Astrocyte (in vitro differentiated cells and primary cell): Measurements from ENCODE around the gene IRF2BPL. TPM values are rescaled to one million over a fixed set of nuclear protein-coding genes. Genes with fewer than 3 reads are reported as not detected.

ENCODE experiments used
- DNase-seq: peaks from one replicate; pipeline ENCODE4 v3.0.0-alpha.2; 2010; ENCODE audit warnings: low read depth
- FAIRE-seq: peaks from 2 replicates; lab custom pipeline; 2011; peaks lifted over from hg19 to GRCh38; lab: Jason Lieb, UNC
- H2AFZ ChIP-seq: 2 replicates; pipeline ENCODE4 v1.6.0; 2012; ENCODE audit warnings: low read depth, low read length, inconsistent platforms
- H3K27ac ChIP-seq: 2 replicates; pipeline ENCODE4 v1.5.1; 2011; ENCODE audit warnings: low read depth, low read length, inconsistent platforms
- H3K27me3 ChIP-seq: 2 replicates; pipeline ENCODE4 v1.6.0; 2011; ENCODE audit warnings: low read length, inconsistent platforms; ENCODE audit not compliant: insufficient read depth
- H3K36me3 ChIP-seq: 2 replicates; pipeline ENCODE4 v1.5.1; 2011; ENCODE audit warnings: low read length, inconsistent platforms; ENCODE audit not compliant: insufficient read depth
- H3K4me1 ChIP-seq: 2 replicates; pipeline ENCODE4 v1.5.1; 2011; ENCODE audit warnings: low read length, inconsistent platforms; ENCODE audit not compliant: insufficient read depth
- H3K4me2 ChIP-seq: 2 replicates; pipeline ENCODE4 v1.6.0; 2012; ENCODE audit warnings: low read length, inconsistent platforms
- H3K4me3 ChIP-seq: 2 replicates; pipeline ENCODE4 v1.5.1; 2011; ENCODE audit warnings: low read depth, mild to moderate bottlenecking, low read length, inconsistent platforms; ENCODE audit not compliant: insufficient read depth
- H3K79me2 ChIP-seq: 2 replicates; pipeline ENCODE4 v1.6.0; 2012; ENCODE audit warnings: mild to moderate bottlenecking, low read length, inconsistent platforms; ENCODE audit not compliant: insufficient read depth
- H3K9ac ChIP-seq: 2 replicates; pipeline ENCODE4 v1.6.0; 2012; ENCODE audit warnings: mild to moderate bottlenecking, low read length, inconsistent platforms
- H3K9me3 ChIP-seq: 2 replicates; pipeline ENCODE4 v1.5.1; 2012; ENCODE audit warnings: low read depth, mild to moderate bottlenecking, low read length, inconsistent platforms; ENCODE audit not compliant: insufficient read depth
- H4K20me1 ChIP-seq: 2 replicates; pipeline ENCODE4 v1.6.0; 2012; ENCODE audit warnings: low read length, inconsistent platforms; ENCODE audit not compliant: insufficient read depth
- H3K27ac Mint-ChIP-seq: one replicate; pipeline ENCODE4 v1.8.0; 2021; ENCODE audit warnings: mild to moderate bottlenecking, mixed read lengths; ENCODE audit not compliant: unreplicated experiment
- H3K27me3 Mint-ChIP-seq: one replicate; pipeline ENCODE4 v1.8.0; 2021; ENCODE audit warnings: low read depth, mixed read lengths; ENCODE audit not compliant: unreplicated experiment
- H3K36me3 Mint-ChIP-seq: one replicate; pipeline ENCODE4 v1.8.0; 2021; ENCODE audit warnings: low read depth, mixed read lengths; ENCODE audit not compliant: unreplicated experiment
- H3K4me1 Mint-ChIP-seq: one replicate; pipeline ENCODE4 v1.8.0; 2021; ENCODE audit warnings: low read depth, mixed read lengths; ENCODE audit not compliant: unreplicated experiment
- H3K4me3 Mint-ChIP-seq: one replicate; pipeline ENCODE4 v1.8.0; 2021; ENCODE audit warnings: mild to moderate bottlenecking, moderate library complexity, mixed read lengths; ENCODE audit not compliant: unreplicated experiment
- H3K9me3 Mint-ChIP-seq: one replicate; pipeline ENCODE4 v1.8.0; 2021; ENCODE audit warnings: mild to moderate bottlenecking, mixed read lengths; ENCODE audit not compliant: unreplicated experiment
- CTCF ChIP-seq: IDR thresholded peaks from 2 replicates; pipeline ENCODE4 v1.5.1; 2011; ENCODE audit warnings: low read depth, mild to moderate bottlenecking, inconsistent platforms, low read length, moderate library complexity; ENCODE audit not compliant: insufficient read depth
- EZH2 ChIP-seq: IDR thresholded peaks from 2 replicates; pipeline ENCODE4 v1.6.1; 2012; ENCODE audit warnings: mild to moderate bottlenecking, low read length, inconsistent platforms; ENCODE audit not compliant: insufficient read depth
- total RNA-seq: library from RNA; stranded (reverse); gene quantifications from 2 replicates; pipeline ENCODE4 v1.2.1, GENCODE V29; 2021

IRF2BPL gene
- total RNA-seq, 1 donor from 2014 or later = 42.7 TPM

DNA sequence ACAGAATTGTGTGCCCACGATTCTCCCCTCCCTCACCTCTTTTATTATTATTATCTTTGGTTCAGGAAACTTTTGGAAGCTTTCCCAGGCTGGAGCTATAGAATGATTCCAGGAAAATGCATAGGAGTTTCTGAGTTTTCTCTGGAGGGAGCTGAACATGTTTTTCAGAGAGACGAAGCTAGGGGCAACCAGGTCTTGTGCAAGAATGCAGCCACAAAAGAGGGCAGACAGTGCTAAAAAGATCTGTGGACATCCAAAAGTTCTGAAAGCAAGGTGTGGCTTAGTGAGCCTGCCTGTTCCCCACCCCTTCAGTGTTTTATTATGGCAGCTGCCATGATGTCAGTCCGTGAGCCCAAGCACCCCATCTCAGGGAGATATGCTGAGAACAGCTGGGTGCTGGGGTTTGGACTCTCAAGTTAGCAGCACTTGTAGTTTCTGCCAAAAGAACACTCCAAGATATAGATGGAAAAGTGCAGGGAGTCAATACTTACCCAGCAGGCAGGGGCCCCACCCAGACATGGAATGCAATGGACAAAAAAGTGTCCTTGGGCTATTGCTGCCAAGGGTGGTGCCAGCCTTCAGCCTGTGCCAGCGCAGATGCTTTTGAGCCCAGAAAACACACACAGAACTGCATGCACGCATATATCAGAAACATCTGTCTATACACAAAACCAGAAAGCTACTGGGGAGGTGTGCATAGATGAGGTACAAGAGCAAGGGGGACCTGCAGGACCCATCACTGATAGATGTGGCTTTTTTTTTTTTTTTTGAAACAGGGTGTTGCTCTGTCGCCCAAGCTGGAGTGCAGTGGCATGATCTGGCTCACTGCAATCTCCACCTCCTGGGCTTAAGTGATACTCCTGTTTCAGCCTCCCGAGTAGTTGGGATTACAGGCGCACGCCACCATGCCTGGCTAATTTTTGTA, 17.0 kb upstream of the IRF2BPL start:
- no peak overlapping the region for H2AFZ ChIP-seq
- no peaks in the 10 kb centered on the region for H3K27me3 Mint-ChIP-seq
- no peaks in the 10 kb centered on the region for H3K9me3 ChIP-seq
- H3K9ac ChIP-seq = no peak overlapping the region
- H3K4me2 ChIP-seq = peak overlapping the region; percentile 10
- no peaks in the 10 kb centered on the region for H3K36me3 Mint-ChIP-seq
- peak overlapping the region; percentile 75 for H3K27ac Mint-ChIP-seq
- no peaks in the 10 kb centered on the region for H3K27me3 ChIP-seq
- H4K20me1 ChIP-seq = no peaks in the 10 kb centered on the region
- no peak overlapping the region for H3K27ac ChIP-seq
- DNase-seq (no peak), FAIRE-seq (no peak)
- TF ChIP-seq EZH2 (no peak), CTCF (no peak)
- H3K9me3 Mint-ChIP-seq = no peaks in the 10 kb centered on the region
- H3K4me3 ChIP-seq = no peak overlapping the region
- H3K4me3 Mint-ChIP-seq = peak overlapping the region; percentile 16
- no peaks in the 10 kb centered on the region for H3K36me3 ChIP-seq
- peaks cover 49% of the 10 kb centered on the region for H3K4me1 Mint-ChIP-seq
- H3K4me1 ChIP-seq = peaks cover 51% of the 10 kb centered on the region
- H3K79me2 ChIP-seq = no peaks in the 10 kb centered on the region

DNA sequence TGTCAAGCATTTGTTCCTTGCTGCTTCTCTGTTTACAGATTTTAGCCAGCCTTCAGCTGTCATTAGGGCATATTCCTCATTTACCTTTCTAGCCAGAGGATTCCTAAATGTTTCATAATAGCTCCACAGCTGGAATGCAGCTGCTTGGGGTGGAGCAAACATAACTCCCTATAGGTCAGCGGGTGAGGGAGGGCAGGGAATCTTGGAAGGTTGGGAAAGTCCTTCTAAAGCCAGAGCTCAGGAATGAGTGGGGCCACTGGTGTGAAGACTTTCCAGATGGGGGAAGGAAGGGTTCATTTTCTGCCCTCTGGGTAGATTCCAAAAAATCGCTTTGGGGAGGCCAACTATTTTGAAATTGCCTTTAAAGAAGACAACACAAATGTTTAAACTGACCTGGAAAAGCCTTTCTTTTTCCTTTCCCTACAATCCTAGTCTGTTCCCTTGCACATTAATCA, 16.3 kb upstream of the IRF2BPL start:
- Mint-ChIP-seq H3K4me3 (no peak overlapping the region), H3K4me1 (peaks cover 50% of the 10 kb centered on the region), H3K27me3 (no peaks in the 10 kb centered on the region), H3K36me3 (no peaks in the 10 kb centered on the region), H3K9me3 (no peaks in the 10 kb centered on the region), H3K27ac (peak overlapping the region; percentile 62)
- Histone ChIP-seq H3K36me3 (no peaks in the 10 kb centered on the region), H3K9ac (peak overlapping the region; percentile 13), H3K79me2 (no peaks in the 10 kb centered on the region), H3K4me2 (peak overlapping the region; percentile 10), H3K4me3 (no peak overlapping the region), H3K4me1 (peaks cover 57% of the 10 kb centered on the region), H3K9me3 (no peaks in the 10 kb centered on the region), H2AFZ (no peak overlapping the region), H3K27ac (no peak overlapping the region), H4K20me1 (no peaks in the 10 kb centered on the region), H3K27me3 (no peaks in the 10 kb centered on the region)
- FAIRE-seq = no peak
- no peak for DNase-seq
- TF ChIP-seq EZH2 = no peak
- TF ChIP-seq CTCF = no peak

DNA sequence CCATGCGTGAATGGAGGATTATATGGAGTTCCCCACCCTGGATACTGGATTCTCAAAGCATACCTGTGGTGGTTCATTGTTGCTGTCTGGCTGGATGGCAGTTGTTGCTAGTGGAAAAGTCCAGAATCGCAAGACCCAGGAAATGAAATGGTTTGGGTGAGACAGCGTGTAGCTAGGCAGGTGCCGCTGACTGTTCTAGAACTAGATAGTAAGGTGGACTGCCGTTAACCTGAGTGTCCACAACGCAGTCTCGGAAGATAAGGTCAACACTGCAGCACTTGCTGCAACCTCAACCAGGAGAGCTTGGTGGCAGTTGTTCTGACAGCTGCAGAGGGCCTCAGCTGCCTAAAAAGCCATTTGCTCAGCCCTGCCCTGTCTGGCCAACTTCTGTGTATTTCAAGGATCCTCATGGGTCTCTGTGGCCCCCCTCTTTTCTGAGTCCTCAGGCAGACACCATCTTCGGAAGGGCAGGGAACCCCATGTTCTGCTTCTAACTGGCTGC, 15.5 kb upstream of the IRF2BPL start:
- Mint-ChIP-seq H3K27ac (peak overlapping the region; percentile 98), H3K4me1 (peaks cover 58% of the 10 kb centered on the region), H3K36me3 (no peaks in the 10 kb centered on the region), H3K9me3 (no peaks in the 10 kb centered on the region), H3K27me3 (no peaks in the 10 kb centered on the region), H3K4me3 (no peak overlapping the region)
- Histone ChIP-seq H3K9me3 (no peaks in the 10 kb centered on the region), H3K4me1 (peaks cover 65% of the 10 kb centered on the region), H3K79me2 (no peaks in the 10 kb centered on the region), H4K20me1 (no peaks in the 10 kb centered on the region), H3K4me3 (no peak overlapping the region), H3K4me2 (peak overlapping the region; percentile 67), H3K36me3 (no peaks in the 10 kb centered on the region), H2AFZ (no peak overlapping the region), H3K9ac (peak overlapping the region; percentile 82), H3K27me3 (no peaks in the 10 kb centered on the region), H3K27ac (peak overlapping the region; percentile 96)
- DNase-seq (no peak), FAIRE-seq (no peak)
- TF ChIP-seq EZH2 = no peak
- TF ChIP-seq CTCF = no peak
